SK-N-SH treated with all-trans-retinoic acid at 6 μM for 48 hours (cell line): ENCODE measurements around the gene ZFYVE21.

Experiments
- ARNTL ChIP-seq: fragments of 450-650 bp; formaldehyde crosslinking; IDR thresholded peaks from 2 replicates; pipeline ENCODE4 v1.5.0; 2020; ENCODE audit warnings: low read depth, mild to moderate bottlenecking, moderate library complexity, borderline replicate concordance
- BACH2 ChIP-seq: fragments of 250-450 bp; sonication (Bioruptor Pico); IDR thresholded peaks from 2 replicates; pipeline ENCODE4 v1.9.0; 2021; ENCODE audit warnings: mild to moderate bottlenecking, borderline replicate concordance
- CSDC2 ChIP-seq: fragments of 250-450 bp; sonication (Bioruptor Pico); IDR thresholded peaks from 2 replicates; pipeline ENCODE4 v1.5.0; 2020; ENCODE audit warnings: mild to moderate bottlenecking, moderate library complexity
- GLIS3 ChIP-seq: fragments of 250-450 bp; sonication (Bioruptor Pico); IDR thresholded peaks from 2 replicates; pipeline ENCODE4 v1.5.0; 2020; ENCODE audit warnings: mild to moderate bottlenecking, moderate library complexity
- ISL1 ChIP-seq: fragments of 250-450 bp; sonication (Bioruptor Pico); IDR thresholded peaks from 2 replicates; pipeline ENCODE4 v2.1.2; 2022; ENCODE audit warnings: mild to moderate bottlenecking, moderate library complexity
- OSR1 ChIP-seq: fragments of 250-450 bp; sonication (Bioruptor Pico); IDR thresholded peaks from 2 replicates; pipeline ENCODE4 v1.8.0; 2022; ENCODE audit warnings: moderate library complexity, mild to moderate bottlenecking, inconsistent platforms
- TCF4 ChIP-seq: fragments of 250-450 bp; sonication (Bioruptor Pico); IDR thresholded peaks from 2 replicates; pipeline ENCODE4 v1.8.0; 2021; ENCODE audit warnings: mild to moderate bottlenecking, moderate library complexity, borderline replicate concordance
- TSHZ2 ChIP-seq: fragments of 250-450 bp; sonication (Bioruptor Pico); IDR thresholded peaks from 2 replicates; pipeline ENCODE4 v1.5.0; 2020; ENCODE audit warnings: mild to moderate bottlenecking, moderate library complexity
- ZC3H10 ChIP-seq: fragments of 250-450 bp; sonication (Bioruptor Pico); IDR thresholded peaks from 2 replicates; pipeline ENCODE4 v1.5.1; 2021; ENCODE audit warnings: mild to moderate bottlenecking, moderate library complexity
- ZFP3 ChIP-seq: fragments of 250-450 bp; sonication (Bioruptor Pico); IDR thresholded peaks from 2 replicates; pipeline ENCODE4 v1.5.0; 2020; ENCODE audit warnings: mild to moderate bottlenecking, moderate library complexity
- ZFP30 ChIP-seq: fragments of 450-650 bp; formaldehyde crosslinking; IDR thresholded peaks from 2 replicates; pipeline ENCODE4 v1.5.0; 2022; ENCODE audit warnings: mild to moderate bottlenecking, moderate library complexity
- ZNF565 ChIP-seq: fragments of 450-650 bp; formaldehyde crosslinking; conservative IDR thresholded peaks from 2 replicates; pipeline ENCODE4 v1.5.0; 2020; ENCODE audit warnings: low read depth, mild to moderate bottlenecking, moderate library complexity
- TF ChIP-seq, protein P1 (sequence below): fragments of 250-450 bp; sonication (Bioruptor Pico); IDR thresholded peaks from 2 replicates; pipeline ENCODE4 v1.5.1; 2020; ENCODE audit warnings: low read depth, mild to moderate bottlenecking, moderate library complexity
- TF ChIP-seq, protein P2 (sequence below): fragments of 250-450 bp; sonication (Bioruptor Pico); IDR thresholded peaks from 2 replicates; pipeline ENCODE4 v1.8.0; 2020; ENCODE audit warnings: mild to moderate bottlenecking, moderate library complexity, borderline replicate concordance

DNA sequence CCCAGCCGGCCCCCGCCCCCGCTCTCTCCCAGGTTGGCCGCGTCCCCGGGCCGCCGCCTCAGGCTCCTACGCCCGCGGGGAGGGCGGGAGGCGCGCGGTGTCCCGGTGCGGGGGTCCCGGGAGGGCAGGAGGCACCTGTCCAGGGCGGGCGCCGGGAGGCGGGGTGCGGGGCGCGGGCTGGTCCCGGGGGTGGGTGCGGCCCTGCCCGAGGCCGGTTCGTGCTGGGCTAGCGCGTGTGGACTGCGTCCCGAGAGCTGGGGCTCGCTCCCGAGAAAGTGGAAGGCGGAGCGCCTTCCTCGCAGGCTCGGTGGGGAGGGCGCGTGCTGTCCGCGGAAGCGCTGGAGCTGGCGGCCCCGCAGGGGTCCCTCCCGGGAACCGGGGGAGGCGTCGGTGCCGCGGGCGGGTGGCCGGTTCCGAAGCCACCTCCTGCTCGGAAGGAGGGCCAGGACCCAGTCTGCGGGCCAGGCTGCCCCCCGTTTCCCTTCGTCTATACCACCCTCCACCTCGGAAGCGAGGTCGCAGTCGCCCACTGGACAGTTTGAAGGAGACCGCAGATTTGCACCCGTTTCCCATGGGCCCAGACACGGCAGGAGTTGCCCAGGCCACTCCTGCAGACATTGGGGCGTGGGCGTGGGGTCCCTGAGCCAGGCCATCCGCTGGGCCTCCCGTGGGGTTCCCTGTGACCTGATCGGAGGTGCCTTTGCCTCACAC is 636 bp downstream of the ZFYVE21 start:
- TF ChIP-seq ISL1 (CRISPR knock-in tag) (no peak), ARNTL (CRISPR knock-in tag) (no peak), BACH2 (CRISPR knock-in tag) (no peak), GLIS3 (no peak), ZFP30 (CRISPR knock-in tag) (no peak), ZFP3 (no peak), ZC3H10 (CRISPR knock-in tag) (no peak), TSHZ2 (CRISPR knock-in tag) (no peak), TCF4 (CRISPR knock-in tag) (no peak), OSR1 (CRISPR knock-in tag) (no peak), CSDC2 (CRISPR knock-in tag) (no peak), ZNF565 (CRISPR knock-in tag) (no peak)
- TF ChIP-seq, protein P1, sequence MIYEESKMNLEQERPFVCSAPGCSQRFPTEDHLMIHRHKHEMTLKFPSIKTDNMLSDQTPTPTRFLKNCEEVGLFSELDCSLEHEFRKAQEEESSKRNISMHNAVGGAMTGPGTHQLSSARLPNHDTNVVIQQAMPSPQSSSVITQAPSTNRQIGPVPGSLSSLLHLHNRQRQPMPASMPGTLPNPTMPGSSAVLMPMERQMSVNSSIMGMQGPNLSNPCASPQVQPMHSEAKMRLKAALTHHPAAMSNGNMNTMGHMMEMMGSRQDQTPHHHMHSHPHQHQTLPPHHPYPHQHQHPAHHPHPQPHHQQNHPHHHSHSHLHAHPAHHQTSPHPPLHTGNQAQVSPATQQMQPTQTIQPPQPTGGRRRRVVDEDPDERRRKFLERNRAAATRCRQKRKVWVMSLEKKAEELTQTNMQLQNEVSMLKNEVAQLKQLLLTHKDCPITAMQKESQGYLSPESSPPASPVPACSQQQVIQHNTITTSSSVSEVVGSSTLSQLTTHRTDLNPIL (CRISPR knock-in tag), result no peak
- TF ChIP-seq, protein P2, sequence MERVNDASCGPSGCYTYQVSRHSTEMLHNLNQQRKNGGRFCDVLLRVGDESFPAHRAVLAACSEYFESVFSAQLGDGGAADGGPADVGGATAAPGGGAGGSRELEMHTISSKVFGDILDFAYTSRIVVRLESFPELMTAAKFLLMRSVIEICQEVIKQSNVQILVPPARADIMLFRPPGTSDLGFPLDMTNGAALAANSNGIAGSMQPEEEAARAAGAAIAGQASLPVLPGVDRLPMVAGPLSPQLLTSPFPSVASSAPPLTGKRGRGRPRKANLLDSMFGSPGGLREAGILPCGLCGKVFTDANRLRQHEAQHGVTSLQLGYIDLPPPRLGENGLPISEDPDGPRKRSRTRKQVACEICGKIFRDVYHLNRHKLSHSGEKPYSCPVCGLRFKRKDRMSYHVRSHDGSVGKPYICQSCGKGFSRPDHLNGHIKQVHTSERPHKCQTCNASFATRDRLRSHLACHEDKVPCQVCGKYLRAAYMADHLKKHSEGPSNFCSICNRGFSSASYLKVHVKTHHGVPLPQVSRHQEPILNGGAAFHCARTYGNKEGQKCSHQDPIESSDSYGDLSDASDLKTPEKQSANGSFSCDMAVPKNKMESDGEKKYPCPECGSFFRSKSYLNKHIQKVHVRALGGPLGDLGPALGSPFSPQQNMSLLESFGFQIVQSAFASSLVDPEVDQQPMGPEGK (CRISPR knock-in tag), result no peak
